Astrocyte of the spinal cord (primary cell): ENCODE data around the gene MATR3.
A peak's percentile ranks its signal among the peaks of the same experiment; 100 is the strongest.

Experiments used
- DNase-seq: peaks from one replicate; pipeline ENCODE4 v3.0.0; 2011; ENCODE audit warnings: low read depth, low spot score
- H3K4me3 ChIP-seq: 2 replicates; pipeline ENCODE4 v1.5.1; 2011; ENCODE audit warnings: low read depth, mild to moderate bottlenecking, low read length, moderate library complexity
- in situ Hi-C: cut with HindIII; loops from 2 replicates; pipeline ENCODE4 v1.10.0; 2017; ENCODE audit warnings: low sequenced_read_pairs
- TF ChIP-seq, protein P1 (sequence below): IDR thresholded peaks from 2 replicates; pipeline ENCODE4 v1.5.1; 2012; ENCODE audit warnings: low read depth, mild to moderate bottlenecking, low read length, inconsistent platforms

Gene MATR3

DNA sequence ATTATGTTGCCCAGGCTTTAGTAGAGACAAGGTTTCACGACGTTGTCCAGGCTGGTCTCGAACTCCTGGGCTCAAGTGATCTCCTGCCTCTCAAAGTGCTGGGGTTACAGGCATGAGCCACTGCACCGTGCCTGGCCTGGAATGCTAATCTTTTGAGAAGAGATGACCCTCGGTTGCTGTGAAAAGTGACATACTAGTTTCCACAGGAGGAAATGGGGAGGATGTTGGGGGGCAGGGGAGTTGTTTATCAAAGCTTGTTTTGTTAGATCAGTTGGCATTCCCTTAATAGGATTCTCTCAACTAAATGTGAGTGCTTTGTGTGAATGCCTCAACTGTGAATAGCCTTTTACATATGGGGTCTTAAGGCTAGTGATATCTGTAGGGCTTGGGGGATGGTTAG, 16.4 kb upstream of the MATR3 start:
- in situ Hi-C loops = no loop called here
- no peak for DNase-seq
- no peak overlapping the region for H3K4me3 ChIP-seq
- TF ChIP-seq, protein P1, sequence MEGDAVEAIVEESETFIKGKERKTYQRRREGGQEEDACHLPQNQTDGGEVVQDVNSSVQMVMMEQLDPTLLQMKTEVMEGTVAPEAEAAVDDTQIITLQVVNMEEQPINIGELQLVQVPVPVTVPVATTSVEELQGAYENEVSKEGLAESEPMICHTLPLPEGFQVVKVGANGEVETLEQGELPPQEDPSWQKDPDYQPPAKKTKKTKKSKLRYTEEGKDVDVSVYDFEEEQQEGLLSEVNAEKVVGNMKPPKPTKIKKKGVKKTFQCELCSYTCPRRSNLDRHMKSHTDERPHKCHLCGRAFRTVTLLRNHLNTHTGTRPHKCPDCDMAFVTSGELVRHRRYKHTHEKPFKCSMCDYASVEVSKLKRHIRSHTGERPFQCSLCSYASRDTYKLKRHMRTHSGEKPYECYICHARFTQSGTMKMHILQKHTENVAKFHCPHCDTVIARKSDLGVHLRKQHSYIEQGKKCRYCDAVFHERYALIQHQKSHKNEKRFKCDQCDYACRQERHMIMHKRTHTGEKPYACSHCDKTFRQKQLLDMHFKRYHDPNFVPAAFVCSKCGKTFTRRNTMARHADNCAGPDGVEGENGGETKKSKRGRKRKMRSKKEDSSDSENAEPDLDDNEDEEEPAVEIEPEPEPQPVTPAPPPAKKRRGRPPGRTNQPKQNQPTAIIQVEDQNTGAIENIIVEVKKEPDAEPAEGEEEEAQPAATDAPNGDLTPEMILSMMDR = no peak

GRCh38 chr5:139278540-139279274, 14.8 kb upstream of the MATR3 start:
- in situ Hi-C loops = no loop called here
- H3K4me3 ChIP-seq = no peak overlapping the region
- TF ChIP-seq, protein P1 = no peak
- no peak for DNase-seq

DNA sequence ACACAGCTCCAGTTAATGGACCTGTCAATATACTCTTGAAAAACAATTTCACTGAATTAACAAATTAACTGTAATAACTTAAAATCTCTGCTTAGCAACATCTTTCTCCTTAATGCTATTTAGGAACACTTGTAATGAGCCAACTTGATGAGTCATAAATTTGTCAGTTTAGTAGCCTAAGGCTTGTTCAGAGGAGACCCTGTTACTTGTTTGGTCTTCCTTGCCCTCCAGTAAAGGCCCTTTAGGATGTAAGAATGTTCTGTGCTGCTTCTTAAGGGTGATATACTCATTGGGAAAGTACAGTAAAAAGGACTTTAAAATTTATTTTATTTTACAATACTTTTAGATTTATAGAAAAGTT, 11.4 kb upstream of the MATR3 start:
- TF ChIP-seq, protein P1 = no peak
- in situ Hi-C loops = no loop called here

DNA sequence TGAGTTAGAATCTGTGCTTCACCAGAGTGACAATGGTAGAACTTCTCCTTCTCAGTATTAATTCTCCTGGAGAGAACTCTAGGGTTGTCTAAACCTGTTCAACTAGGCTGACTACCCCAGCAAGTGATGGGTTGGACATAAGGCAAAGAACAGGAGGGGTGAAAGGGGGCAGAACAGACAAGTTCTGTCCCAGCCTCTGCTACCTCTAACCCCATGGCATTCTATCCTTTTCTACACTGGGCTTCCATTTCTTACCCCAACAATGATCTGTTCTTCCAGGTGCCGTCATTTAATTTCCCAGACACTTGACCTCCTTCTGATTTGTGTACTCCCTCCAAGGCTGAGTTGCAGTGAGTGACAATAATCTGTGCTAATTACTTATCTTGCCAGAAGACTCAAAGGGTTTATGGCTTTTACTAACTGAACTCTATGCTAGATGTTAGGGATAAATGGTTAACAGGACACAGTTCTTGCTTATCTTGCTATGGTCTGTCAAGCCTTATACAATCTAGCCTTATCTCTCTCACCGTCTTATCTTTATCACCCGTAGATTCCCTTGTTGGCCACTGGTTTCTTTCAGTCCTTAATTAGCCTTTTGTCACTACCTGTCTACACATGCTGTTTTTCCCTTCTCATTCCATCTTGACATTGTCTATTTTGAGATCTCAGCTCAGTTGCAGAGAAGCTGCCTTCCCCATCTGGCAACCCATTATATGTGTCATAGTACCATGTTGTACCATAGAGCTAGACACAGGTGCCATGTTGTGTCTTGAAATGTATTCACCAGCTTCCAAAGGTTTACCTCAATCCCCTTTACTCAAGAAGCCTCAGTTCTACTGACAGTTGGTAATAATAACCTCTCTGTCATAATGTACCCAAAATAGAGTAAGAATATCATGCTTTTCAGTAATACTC, 10.0 kb upstream of the MATR3 start:
- in situ Hi-C loops = no loop called here
- TF ChIP-seq, protein P1 = no peak
- no peak overlapping the region for H3K4me3 ChIP-seq
- no peak for DNase-seq

More for the DNA sequence above, 11.4 kb upstream of the MATR3 start:
- no peak overlapping the region for H3K4me3 ChIP-seq
- DNase-seq = peak; percentile 26

GRCh38 chr5:139284295-139284694, 9.2 kb upstream of the MATR3 start:
- H3K4me3 ChIP-seq = no peak overlapping the region
- in situ Hi-C loops = no loop called here
- TF ChIP-seq, protein P1 = no peak
- DNase-seq = no peak

DNA sequence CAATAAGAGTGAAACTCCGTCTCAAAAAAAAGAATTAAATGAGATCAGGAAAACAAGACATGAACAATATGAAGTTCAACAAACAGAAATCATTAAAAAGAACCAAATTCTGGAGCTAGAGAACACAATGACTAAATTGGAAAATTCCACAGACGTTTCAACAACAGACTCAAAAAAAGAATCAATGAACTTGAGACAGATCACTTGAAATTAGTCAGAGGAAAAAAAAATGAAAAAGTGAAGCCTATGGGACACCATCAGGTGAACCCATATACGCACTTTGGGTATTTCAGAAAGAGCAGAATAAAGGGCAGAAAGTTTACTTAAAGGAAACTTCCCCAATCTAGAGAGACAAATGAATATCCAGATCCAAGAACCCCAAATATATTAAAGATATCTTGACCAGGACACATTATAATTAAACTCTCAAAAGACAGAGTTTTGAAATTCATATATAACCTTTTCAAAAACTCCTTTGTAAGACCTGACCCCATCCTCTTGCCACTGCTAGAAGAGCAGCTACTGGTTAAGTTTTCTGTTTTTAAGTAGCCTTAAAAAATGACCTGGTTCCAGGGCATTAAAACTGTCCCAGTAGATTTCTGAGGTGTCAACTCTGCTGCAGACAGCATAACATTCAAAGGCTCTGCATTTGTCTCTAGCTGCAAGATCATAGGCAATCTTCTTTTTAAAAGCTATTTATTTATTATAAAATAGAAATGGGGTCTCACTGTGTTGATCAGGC, 7.7 kb upstream of the MATR3 start:
- TF ChIP-seq, protein P1 = no peak
- in situ Hi-C loops = no loop called here
- H3K4me3 ChIP-seq = no peak overlapping the region
- DNase-seq = no peak
